H9 (cell line): ENCODE results near the gene PRLH. TPM values are rescaled to one million over a fixed set of nuclear protein-coding genes. Genes with fewer than 3 reads are reported as not detected.

ENCODE experiments used
- DNase-seq: peaks from one replicate; pipeline ENCODE4 v3.0.0-alpha.2; 2017
- H2AFZ ChIP-seq: one replicate; pipeline ENCODE4 v1.6.1; 2013; ENCODE audit warnings: mild to moderate bottlenecking, low read length, control low read depth, moderate library complexity
- H2AK5ac ChIP-seq: 2 replicates; pipeline ENCODE4 v1.6.1; 2013; ENCODE audit warnings: low read length, control low read depth, mixed read lengths; ENCODE audit not compliant: insufficient read length
- H2BK120ac ChIP-seq: one replicate; pipeline ENCODE4 v1.6.1; 2013; ENCODE audit warnings: low read depth, mild to moderate bottlenecking, low read length, control low read depth, inconsistent platforms; ENCODE audit not compliant: poor library complexity, severe bottlenecking
- H2BK12ac ChIP-seq: 2 replicates; pipeline ENCODE4 v1.6.1; 2013; ENCODE audit warnings: low read length, control low read depth, mixed read lengths, low read depth; ENCODE audit not compliant: insufficient read length
- H2BK15ac ChIP-seq: 2 replicates; pipeline ENCODE4 v1.6.1; 2013; ENCODE audit warnings: low read depth, low read length, control low read depth
- H2BK20ac ChIP-seq: one replicate; pipeline ENCODE4 v1.6.1; 2013; ENCODE audit warnings: low read depth, mild to moderate bottlenecking, low read length, control low read depth, inconsistent platforms; ENCODE audit not compliant: poor library complexity, severe bottlenecking
- H2BK5ac ChIP-seq: 2 replicates; pipeline ENCODE4 v1.6.1; 2013; ENCODE audit warnings: low read length, control low read depth, mixed read lengths; ENCODE audit not compliant: insufficient read length
- H3K14ac ChIP-seq: 2 replicates; pipeline ENCODE4 v1.6.1; 2013; ENCODE audit warnings: low read length, control low read depth; ENCODE audit not compliant: insufficient read depth
- H3K18ac ChIP-seq: 2 replicates; pipeline ENCODE4 v1.6.1; 2013; ENCODE audit warnings: low read depth, mild to moderate bottlenecking, mixed read lengths, low read length, control low read depth; ENCODE audit not compliant: insufficient read length
- H3K23ac ChIP-seq: 2 replicates; pipeline ENCODE4 v1.6.1; 2013; ENCODE audit warnings: low read length, control low read depth, mixed read lengths, low read depth; ENCODE audit not compliant: insufficient read length
- H3K23me2 ChIP-seq: 2 replicates; pipeline ENCODE4 v1.6.1; 2013; ENCODE audit warnings: low read depth, mild to moderate bottlenecking, mixed read lengths, low read length, control low read depth; ENCODE audit not compliant: insufficient read length, poor library complexity, severe bottlenecking
- H3K27ac ChIP-seq: 2 replicates; pipeline ENCODE4 v1.5.1; 2013; ENCODE audit warnings: low read length, control low read depth, mixed read lengths, low read depth; ENCODE audit not compliant: insufficient read length
- H3K27me3 ChIP-seq: 2 replicates; pipeline ENCODE4 v1.6.1; 2013; ENCODE audit warnings: low read length, control low read depth, inconsistent platforms; ENCODE audit not compliant: insufficient read depth
- H3K4ac ChIP-seq: 2 replicates; pipeline ENCODE4 v1.6.1; 2013; ENCODE audit warnings: low read depth, mild to moderate bottlenecking, control low read depth, inconsistent platforms, low read length, moderate library complexity
- H3K4me1 ChIP-seq: 2 replicates; pipeline ENCODE4 v1.6.1; 2013; ENCODE audit warnings: low read length, control low read depth, inconsistent platforms; ENCODE audit not compliant: insufficient read depth
- H3K4me2 ChIP-seq: 2 replicates; pipeline ENCODE4 v1.6.1; 2013; ENCODE audit warnings: low read length, control low read depth, mixed read lengths; ENCODE audit not compliant: insufficient read length, insufficient read depth
- H3K56ac ChIP-seq: 2 replicates; pipeline ENCODE4 v1.6.1; 2013; ENCODE audit warnings: low read depth, mild to moderate bottlenecking, mixed read lengths, low read length, control low read depth; ENCODE audit not compliant: insufficient read length
- H3K79me1 ChIP-seq: 2 replicates; pipeline ENCODE4 v1.6.1; 2013; ENCODE audit warnings: low read depth, mild to moderate bottlenecking, moderate library complexity, low read length, control low read depth, inconsistent platforms; ENCODE audit not compliant: insufficient read depth, poor library complexity, severe bottlenecking
- H3K79me2 ChIP-seq: 2 replicates; pipeline ENCODE4 v1.6.1; 2013; ENCODE audit warnings: low read length, control low read depth, inconsistent platforms; ENCODE audit not compliant: insufficient read depth
- H3K9ac ChIP-seq: 2 replicates; pipeline ENCODE4 v1.6.1; 2013; ENCODE audit warnings: low read length, control low read depth, mixed read lengths; ENCODE audit not compliant: insufficient read length; ENCODE audit errors: extremely low read depth
- H3K9me3 ChIP-seq: one replicate; pipeline ENCODE4 v1.6.1; 2013; ENCODE audit warnings: low read depth, low read length, inconsistent platforms; ENCODE audit not compliant: control insufficient read depth
- H3T11ph ChIP-seq: one replicate; pipeline ENCODE4 v1.6.1; 2013; ENCODE audit warnings: mild to moderate bottlenecking, low read length, control low read depth, inconsistent platforms
- H4K20me1 ChIP-seq: one replicate; pipeline ENCODE4 v1.6.1; 2013; ENCODE audit not compliant: control insufficient read depth, insufficient read length, insufficient read depth
- H4K5ac ChIP-seq: 2 replicates; pipeline ENCODE4 v1.6.1; 2013; ENCODE audit warnings: low read depth, mild to moderate bottlenecking, mixed read lengths, low read length, control low read depth; ENCODE audit not compliant: insufficient read length
- H4K8ac ChIP-seq: replicated peaks from 2 replicates; pipeline ENCODE4 v1.6.1; 2013; ENCODE audit warnings: low read length, control low read depth, mixed read lengths, low read depth; ENCODE audit not compliant: insufficient read length
- H4K91ac ChIP-seq: 2 replicates; pipeline ENCODE4 v1.6.1; 2013; ENCODE audit warnings: low read depth, mild to moderate bottlenecking, moderate library complexity, mixed read lengths, low read length, control low read depth; ENCODE audit not compliant: insufficient read length
- H3K27ac Mint-ChIP-seq, 3 experiments: 2 replicates in 2 of 3; 3 replicates in 1 of 3; pipeline ENCODE4 v1.8.0; 2020 to 2021; ENCODE audit warnings: mixed read lengths in 3 of 3, mild to moderate bottlenecking in 1 of 3, moderate library complexity in 1 of 3
- H3K27me3 Mint-ChIP-seq: 2 replicates; pipeline ENCODE4 v1.8.0; 2021; ENCODE audit warnings: low read depth, mild to moderate bottlenecking, moderate library complexity, mixed read lengths
- H3K36me3 Mint-ChIP-seq, 3 experiments: 2 replicates in 2 of 3; 3 replicates in 1 of 3; pipeline ENCODE4 v1.8.0; 2020 to 2021; ENCODE audit warnings: low read depth in 3 of 3, mixed read lengths in 3 of 3; ENCODE audit not compliant: insufficient read depth in 1 of 3
- H3K4me1 Mint-ChIP-seq, 2 experiments: 2 replicates each; pipeline ENCODE4 v1.8.0; 2020; ENCODE audit warnings: mixed read lengths in 2 of 2
- H3K4me3 Mint-ChIP-seq, 2 experiments: 2 replicates in 1 of 2; 3 replicates in 1 of 2; pipeline ENCODE4 v1.8.0; 2020 to 2021; ENCODE audit warnings: mild to moderate bottlenecking in 2 of 2, mixed read lengths in 2 of 2, moderate library complexity in 1 of 2
- H3K9me3 Mint-ChIP-seq, 2 experiments: 2 replicates in 1 of 2; 3 replicates in 1 of 2; pipeline ENCODE4 v1.8.0; 2020; ENCODE audit warnings: mild to moderate bottlenecking in 2 of 2, mixed read lengths in 2 of 2, moderate library complexity in 1 of 2
- CTCF ChIP-seq: fragments of 200-600 bp; sonication (generic); conservative IDR thresholded peaks from 3 replicates; pipeline ENCODE4 v1.8.0; 2021; ENCODE audit warnings: antibody characterized with exemption, mild to moderate bottlenecking
- WGBS: extraction: QIAGEN DNeasy Blood & Tissue Kit; methylation state at CpG from one replicate; pipeline ENCODE4 v1.1.7; 2013; ENCODE audit warnings: missing lambda C conversion rate, low lambda C conversion rate, mixed read lengths; ENCODE audit not compliant: insufficient read length; ENCODE audit errors: extremely low coverage; 5-methylcytosine and 5-hydroxymethylcytosine counted together
- total RNA-seq: library from RNA; stranded (reverse); gene quantifications from 2 replicates; pipeline ENCODE4 v1.2.1, GENCODE V29; 2021

The PRLH gene
- total RNA-seq, 1 experiment from 2014 or later, result not detected

GRCh38 chr2:237598468-237599208, 32.3 kb downstream of the PRLH start:
- Mint-ChIP-seq H3K36me3 (no peaks in the 10 kb centered on the region; a peak in 2 of 7 replicates), H3K27me3 (peaks cover 17% of the 10 kb centered on the region), H3K4me3 (peak overlapping the region in 1 of 2 experiments; percentile 53; a peak in 1 of 5 replicates), H3K9me3 (no peaks in the 10 kb centered on the region; a peak in 1 of 5 replicates), H3K27ac (peak overlapping the region in 1 of 3 experiments; percentile 37; a peak in 2 of 7 replicates), H3K4me1 (peaks cover 80 to 82% of the 10 kb centered on the region in 2 experiments)
- Histone ChIP-seq H2BK12ac (no peak overlapping the region), H3K4ac (no peak overlapping the region), H2AFZ (no peak overlapping the region), H3K56ac (no peak overlapping the region), H3K4me2 (no peak overlapping the region), H3K27me3 (no peaks in the 10 kb centered on the region), H2BK15ac (no peak overlapping the region), H4K8ac (no peak overlapping the region), H4K5ac (no peak overlapping the region), H3K18ac (no peak overlapping the region), H3K9ac (no peak overlapping the region), H2BK5ac (no peak overlapping the region), H3K79me1 (no peaks in the 10 kb centered on the region), H3K23ac (no peak overlapping the region), H3T11ph (no peak overlapping the region), H4K91ac (no peak overlapping the region), H4K20me1 (no peaks in the 10 kb centered on the region), H2BK20ac (no peak overlapping the region), H3K14ac (no peak overlapping the region), H2BK120ac (no peak overlapping the region), H3K79me2 (no peaks in the 10 kb centered on the region), H2AK5ac (no peak overlapping the region), H3K4me1 (peaks cover 16% of the 10 kb centered on the region; the same call in 1 of the 2 replicates), H3K23me2 (no peaks in the 10 kb centered on the region), H3K27ac (no peak overlapping the region), H3K9me3 (no peaks in the 10 kb centered on the region)
- TF ChIP-seq CTCF, result no peak
- peak; percentile 23 for DNase-seq
- no CpG with 5 or more reads among the region's 14 CpGs for whole genome bisulfite sequencing
